ENCODE results near the gene C2orf92.

- TF ChIP-seq, protein P1, sequence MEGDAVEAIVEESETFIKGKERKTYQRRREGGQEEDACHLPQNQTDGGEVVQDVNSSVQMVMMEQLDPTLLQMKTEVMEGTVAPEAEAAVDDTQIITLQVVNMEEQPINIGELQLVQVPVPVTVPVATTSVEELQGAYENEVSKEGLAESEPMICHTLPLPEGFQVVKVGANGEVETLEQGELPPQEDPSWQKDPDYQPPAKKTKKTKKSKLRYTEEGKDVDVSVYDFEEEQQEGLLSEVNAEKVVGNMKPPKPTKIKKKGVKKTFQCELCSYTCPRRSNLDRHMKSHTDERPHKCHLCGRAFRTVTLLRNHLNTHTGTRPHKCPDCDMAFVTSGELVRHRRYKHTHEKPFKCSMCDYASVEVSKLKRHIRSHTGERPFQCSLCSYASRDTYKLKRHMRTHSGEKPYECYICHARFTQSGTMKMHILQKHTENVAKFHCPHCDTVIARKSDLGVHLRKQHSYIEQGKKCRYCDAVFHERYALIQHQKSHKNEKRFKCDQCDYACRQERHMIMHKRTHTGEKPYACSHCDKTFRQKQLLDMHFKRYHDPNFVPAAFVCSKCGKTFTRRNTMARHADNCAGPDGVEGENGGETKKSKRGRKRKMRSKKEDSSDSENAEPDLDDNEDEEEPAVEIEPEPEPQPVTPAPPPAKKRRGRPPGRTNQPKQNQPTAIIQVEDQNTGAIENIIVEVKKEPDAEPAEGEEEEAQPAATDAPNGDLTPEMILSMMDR (IDR thresholded peaks at IDR 0.05): peak; percentile 26 to 66 (median 54)
- no peak for TF ChIP-seq POLR2A (IDR thresholded peaks at IDR 0.05)
Measured at GRCh38 chr2:97699765-97700444, 30.4 kb downstream of the C2orf92 start.
